SK-N-SH (cell line): Measurements from ENCODE around the gene RTL3. TPM values are rescaled to one million over a fixed set of nuclear protein-coding genes. Genes with fewer than 3 reads are reported as not detected.

Experiments
- CTCF ChIA-PET: fragments of 300-600, 350-600 bp; formaldehyde crosslinking; extraction: SDS; loops from one replicate; lab custom pipeline; 2021; lab: Yijun Ruan, JAX
- POLR2A ChIA-PET: fragments of 350-600 bp; sonication (Branson Sonifier 250); formaldehyde crosslinking; extraction: SDS; loops from one replicate; lab custom pipeline; 2020; ENCODE audit warnings: antibody characterized with exemption, inconsistent platforms; lab: Yijun Ruan, JAX
- DNase-seq: peaks from one replicate; pipeline ENCODE4 v3.0.0; 2012
- H2AFZ ChIP-seq: fragments of 200-600 bp; sonication (generic); 2 replicates; pipeline ENCODE4 v1.8.1; 2016; ENCODE audit warnings: antibody characterized with exemption, mild to moderate bottlenecking, low read depth
- H3F3A ChIP-seq: fragments of 200-600 bp; sonication (generic); replicated peaks from 2 replicates; pipeline ENCODE3; 2016; ENCODE audit warnings: antibody characterized with exemption, mild to moderate bottlenecking; ENCODE audit not compliant: insufficient read depth
- H3K27ac ChIP-seq, 2 experiments: fragments of 200-500 bp in 1 of 2; fragments of 200-600 bp in 1 of 2; sonication (Bioruptor generic) in 1 of 2; sonication (generic), shearing (Covaris generic) in 1 of 2; 2 replicates each; pipeline versions ENCODE4 v1.5.1 to v1.6.1; 2014 to 2016; ENCODE audit warnings: low read depth in 2 of 2, inconsistent platforms in 1 of 2, low read length in 1 of 2, mild to moderate bottlenecking in 1 of 2, mixed read lengths in 1 of 2
- H3K27me3 ChIP-seq: fragments of 200-600 bp; sonication (generic), shearing (Covaris generic); 2 replicates; pipeline ENCODE4 v1.6.1; 2016; ENCODE audit warnings: mixed run types; ENCODE audit not compliant: insufficient read depth
- H3K36me3 ChIP-seq, 2 experiments: fragments of 200-500 bp in 1 of 2; fragments of 200-600 bp in 1 of 2; sonication (Bioruptor generic) in 1 of 2; sonication (generic) in 1 of 2; replicated peaks in 1 of 2; 2 replicates each; pipeline versions ENCODE3 to v1.5.1; 2014 to 2016; ENCODE audit warnings: low read length in 1 of 2, mild to moderate bottlenecking in 1 of 2; ENCODE audit not compliant: insufficient read depth in 2 of 2, control insufficient read depth in 1 of 2
- H3K4me1 ChIP-seq, 2 experiments: fragments of 200-500 bp in 1 of 2; fragments of 200-600 bp in 1 of 2; sonication (Bioruptor generic) in 1 of 2; sonication (generic), shearing (Covaris generic) in 1 of 2; 2 replicates each; pipeline versions ENCODE4 v1.5.1 to v1.6.1; 2014 to 2016; ENCODE audit warnings: low read depth in 1 of 2, low read length in 1 of 2, mixed run types in 1 of 2; ENCODE audit not compliant: insufficient read depth in 2 of 2, control insufficient read depth in 1 of 2
- H3K4me2 ChIP-seq: fragments of 200-600 bp; sonication (generic), shearing (Covaris generic); 2 replicates; pipeline ENCODE4 v1.6.1; 2017; ENCODE audit warnings: mixed run types
- H3K4me3 ChIP-seq, 2 experiments: fragments of 200-500 bp in 1 of 2; fragments of 200-600 bp in 1 of 2; sonication (Bioruptor generic) in 1 of 2; sonication (generic), shearing (Covaris generic) in 1 of 2; 2 replicates each; pipeline versions ENCODE4 v1.5.1 to v1.8.1; 2014 to 2016; ENCODE audit warnings: low read depth in 2 of 2, inconsistent platforms in 1 of 2, low read length in 1 of 2, mild to moderate bottlenecking in 1 of 2, mixed read lengths in 1 of 2, moderate library complexity in 1 of 2
- H3K79me2 ChIP-seq: fragments of 200-600 bp; sonication (generic); 2 replicates; pipeline ENCODE4 v1.8.1; 2017; ENCODE audit warnings: mild to moderate bottlenecking; ENCODE audit not compliant: insufficient read depth
- H3K9ac ChIP-seq: fragments of 200-600 bp; sonication (generic); 2 replicates; pipeline ENCODE4 v1.6.1; 2017; ENCODE audit warnings: mixed run types
- H3K9me2 ChIP-seq: fragments of 200-600 bp; sonication (generic); 2 replicates; pipeline ENCODE4 v1.6.1; 2017; ENCODE audit warnings: mixed run types
- H3K9me3 ChIP-seq: fragments of 200-600 bp; sonication (generic); 2 replicates; pipeline ENCODE4 v1.6.1; 2017; ENCODE audit warnings: mixed run types, mild to moderate bottlenecking, moderate library complexity
- H4K20me1 ChIP-seq: fragments of 200-600 bp; sonication (generic); 2 replicates; pipeline ENCODE4 v1.6.1; 2017; ENCODE audit warnings: mild to moderate bottlenecking, mixed run types; ENCODE audit not compliant: insufficient read depth
- CHD2 ChIP-seq: fragments of 150-350 bp; IDR thresholded peaks from 2 replicates; pipeline ENCODE4 v1.6.1; 2018; ENCODE audit warnings: low read length; ENCODE audit not compliant: partially characterized antibody
- ELF1 ChIP-seq: IDR thresholded peaks from 2 replicates; pipeline ENCODE4 v1.4.0; 2012
- EP300 ChIP-seq, 2 experiments: IDR thresholded peaks; 2 replicates each; pipeline versions ENCODE4 v1.4.0 to v1.6.1; 2012; ENCODE audit warnings: borderline replicate concordance in 1 of 2, low read depth in 1 of 2, low read length in 1 of 2
- EZH2phosphoT487 ChIP-seq: fragments of 200-600 bp; sonication (generic); IDR thresholded peaks from 2 replicates; pipeline ENCODE4 v1.6.1; 2017; ENCODE audit warnings: low read depth, mixed run types, mild to moderate bottlenecking, antibody characterized with exemption, moderate library complexity, borderline replicate concordance
- GABPA ChIP-seq: IDR thresholded peaks from 2 replicates; pipeline ENCODE4 v1.4.0; 2012; ENCODE audit warnings: low read depth, mild to moderate bottlenecking
- GATA2 ChIP-seq: sonication (generic); formaldehyde crosslinking; IDR thresholded peaks from 2 replicates; pipeline ENCODE4 v1.5.0; 2020; ENCODE audit warnings: mild to moderate bottlenecking, missing genetic modification reagents
- MAX ChIP-seq: IDR thresholded peaks from 2 replicates; pipeline ENCODE4 v1.4.0; 2012; ENCODE audit warnings: low read depth
- RFX5 ChIP-seq: IDR thresholded peaks from 2 replicates; pipeline ENCODE4 v1.6.1; 2012; ENCODE audit warnings: mild to moderate bottlenecking, improper control_type of control experiment, low read length
- SIN3A ChIP-seq: IDR thresholded peaks from 2 replicates; pipeline ENCODE4 v1.6.1; 2012; ENCODE audit warnings: low read depth, mild to moderate bottlenecking, low read length, moderate library complexity, borderline replicate concordance
- SMC3 ChIP-seq: IDR thresholded peaks from 2 replicates; pipeline ENCODE4 v1.6.1; 2012; ENCODE audit warnings: low read depth, low read length, improper control_type of control experiment
- USF2 ChIP-seq: fragments of 150-350 bp; IDR thresholded peaks from 2 replicates; pipeline ENCODE4 v1.6.1; 2017; ENCODE audit warnings: antibody characterized with exemption, low read length, low read depth, borderline replicate concordance
- YY1 ChIP-seq: IDR thresholded peaks from 2 replicates; pipeline ENCODE4 v1.4.0; 2012; ENCODE audit warnings: low read depth, mild to moderate bottlenecking
- WGBS: methylation state at CpG from one replicate; pipeline ENCODE4 v1.1.6; 2017; ENCODE audit warnings: low lambda C conversion rate; 5-methylcytosine and 5-hydroxymethylcytosine counted together
- polyA plus RNA-seq, 3 experiments: library from polyadenylated mRNA; depleted of rRNA; stranded (reverse); fragments of >200 nt; gene quantifications; 2 replicates each; pipeline ENCODE4 v1.2.3, GENCODE V29; 2012
- TF ChIP-seq, protein P1 (sequence below): fragments of 200-600 bp; sonication (generic); IDR thresholded peaks from 2 replicates; pipeline ENCODE4 v1.6.1; 2017; ENCODE audit warnings: antibody characterized with exemption, mild to moderate bottlenecking, moderate library complexity
- TF ChIP-seq, protein P2 (sequence below): IDR thresholded peaks from 2 replicates; pipeline ENCODE4 v1.4.0; 2012; ENCODE audit warnings: low read depth, borderline replicate concordance
- TF ChIP-seq, protein P3 (sequence below): IDR thresholded peaks from 2 replicates; pipeline ENCODE4 v1.4.0; 2012; ENCODE audit warnings: low read depth, borderline replicate concordance

Gene RTL3
- polyA plus RNA-seq, 1 of the 3 experiments (the other 2 are of a cell fraction), result 0.64 TPM

- no peak overlapping the region for H3K27ac ChIP-seq
- no peaks in the 10 kb centered on the region for H3K79me2 ChIP-seq
- no peaks in the 10 kb centered on the region for H4K20me1 ChIP-seq
- no peaks in the 10 kb centered on the region for H3F3A ChIP-seq
- H3K4me1 ChIP-seq, result no peaks in the 10 kb centered on the region
- POLR2A ChIA-PET, result no interaction called here
- no peaks in the 10 kb centered on the region for H3K9me3 ChIP-seq
- H3K9ac ChIP-seq, result no peak overlapping the region
- no peak for DNase-seq
- H3K36me3 ChIP-seq, result no peaks in the 10 kb centered on the region
- H3K27me3 ChIP-seq, result no peaks in the 10 kb centered on the region
- no peak overlapping the region for H3K4me3 ChIP-seq
- CTCF ChIA-PET, result no interaction called here
- WGBS, result 0% methylated on average over 1 of the region's 1 CpG
- TF ChIP-seq GABPA (no peak), EP300 (IDR thresholded peaks at IDR 0.05; ENCODE audit: borderline replicate concordance in 1 of 2, low read depth in 1 of 2, low read length in 1 of 2) (no peak), EZH2phosphoT487 (no peak), USF2 (no peak), RFX5 (no peak), MAX (no peak), CHD2 (no peak), SIN3A (no peak), GATA2 (CRISPR knock-in tag) (no peak)
- TF ChIP-seq, protein P1, sequence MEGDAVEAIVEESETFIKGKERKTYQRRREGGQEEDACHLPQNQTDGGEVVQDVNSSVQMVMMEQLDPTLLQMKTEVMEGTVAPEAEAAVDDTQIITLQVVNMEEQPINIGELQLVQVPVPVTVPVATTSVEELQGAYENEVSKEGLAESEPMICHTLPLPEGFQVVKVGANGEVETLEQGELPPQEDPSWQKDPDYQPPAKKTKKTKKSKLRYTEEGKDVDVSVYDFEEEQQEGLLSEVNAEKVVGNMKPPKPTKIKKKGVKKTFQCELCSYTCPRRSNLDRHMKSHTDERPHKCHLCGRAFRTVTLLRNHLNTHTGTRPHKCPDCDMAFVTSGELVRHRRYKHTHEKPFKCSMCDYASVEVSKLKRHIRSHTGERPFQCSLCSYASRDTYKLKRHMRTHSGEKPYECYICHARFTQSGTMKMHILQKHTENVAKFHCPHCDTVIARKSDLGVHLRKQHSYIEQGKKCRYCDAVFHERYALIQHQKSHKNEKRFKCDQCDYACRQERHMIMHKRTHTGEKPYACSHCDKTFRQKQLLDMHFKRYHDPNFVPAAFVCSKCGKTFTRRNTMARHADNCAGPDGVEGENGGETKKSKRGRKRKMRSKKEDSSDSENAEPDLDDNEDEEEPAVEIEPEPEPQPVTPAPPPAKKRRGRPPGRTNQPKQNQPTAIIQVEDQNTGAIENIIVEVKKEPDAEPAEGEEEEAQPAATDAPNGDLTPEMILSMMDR, result no peak
- no peak overlapping the region for H2AFZ ChIP-seq
- H3K4me2 ChIP-seq, result no peak overlapping the region
- H3K9me2 ChIP-seq, result no peaks in the 10 kb centered on the region
These were observed 34.7 kb downstream of the RTL3 start for GRCh38 chrX:78624426-78624825.

GRCh38 chrX:78622831-78623230 lies 36.3 kb downstream of the RTL3 start:
- H3K4me3 ChIP-seq, result no peak overlapping the region
- no peak overlapping the region for H3K4me2 ChIP-seq
- TF ChIP-seq, protein P2, sequence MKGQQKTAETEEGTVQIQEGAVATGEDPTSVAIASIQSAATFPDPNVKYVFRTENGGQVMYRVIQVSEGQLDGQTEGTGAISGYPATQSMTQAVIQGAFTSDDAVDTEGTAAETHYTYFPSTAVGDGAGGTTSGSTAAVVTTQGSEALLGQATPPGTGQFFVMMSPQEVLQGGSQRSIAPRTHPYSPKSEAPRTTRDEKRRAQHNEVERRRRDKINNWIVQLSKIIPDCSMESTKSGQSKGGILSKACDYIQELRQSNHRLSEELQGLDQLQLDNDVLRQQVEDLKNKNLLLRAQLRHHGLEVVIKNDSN, result no peak
- TF ChIP-seq, protein P3, sequence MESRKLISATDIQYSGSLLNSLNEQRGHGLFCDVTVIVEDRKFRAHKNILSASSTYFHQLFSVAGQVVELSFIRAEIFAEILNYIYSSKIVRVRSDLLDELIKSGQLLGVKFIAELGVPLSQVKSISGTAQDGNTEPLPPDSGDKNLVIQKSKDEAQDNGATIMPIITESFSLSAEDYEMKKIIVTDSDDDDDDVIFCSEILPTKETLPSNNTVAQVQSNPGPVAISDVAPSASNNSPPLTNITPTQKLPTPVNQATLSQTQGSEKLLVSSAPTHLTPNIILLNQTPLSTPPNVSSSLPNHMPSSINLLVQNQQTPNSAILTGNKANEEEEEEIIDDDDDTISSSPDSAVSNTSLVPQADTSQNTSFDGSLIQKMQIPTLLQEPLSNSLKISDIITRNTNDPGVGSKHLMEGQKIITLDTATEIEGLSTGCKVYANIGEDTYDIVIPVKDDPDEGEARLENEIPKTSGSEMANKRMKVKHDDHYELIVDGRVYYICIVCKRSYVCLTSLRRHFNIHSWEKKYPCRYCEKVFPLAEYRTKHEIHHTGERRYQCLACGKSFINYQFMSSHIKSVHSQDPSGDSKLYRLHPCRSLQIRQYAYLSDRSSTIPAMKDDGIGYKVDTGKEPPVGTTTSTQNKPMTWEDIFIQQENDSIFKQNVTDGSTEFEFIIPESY, result no peak
- TF ChIP-seq EP300 (IDR thresholded peaks at IDR 0.05; ENCODE audit: borderline replicate concordance in 1 of 2, low read depth in 1 of 2, low read length in 1 of 2), result no peak
- TF ChIP-seq SMC3, result no peak
- TF ChIP-seq ELF1, result no peak
- no peak for TF ChIP-seq YY1

More at GRCh38 chrX:78622831-78623230, 36.3 kb downstream of the RTL3 start:
- H3K9me3 ChIP-seq, result no peaks in the 10 kb centered on the region
- no peaks in the 10 kb centered on the region for H4K20me1 ChIP-seq
- ChIA-PET POLR2A (no interaction called here), CTCF (no interaction called here)
- H3K4me1 ChIP-seq, result no peaks in the 10 kb centered on the region
- no peaks in the 10 kb centered on the region for H3K9me2 ChIP-seq
- H3K79me2 ChIP-seq, result no peaks in the 10 kb centered on the region
- H3K27me3 ChIP-seq, result no peaks in the 10 kb centered on the region
- no peaks in the 10 kb centered on the region for H3K36me3 ChIP-seq
- no peak overlapping the region for H3K27ac ChIP-seq
- DNase-seq, result no peak
- no peak overlapping the region for H3K9ac ChIP-seq
- H3F3A ChIP-seq, result no peaks in the 10 kb centered on the region
- 0% methylated on average over 1 of the region's 1 CpG for WGBS
- no peak overlapping the region for H2AFZ ChIP-seq
